Measurements from ENCODE around the gene IGF1R.

DNA sequence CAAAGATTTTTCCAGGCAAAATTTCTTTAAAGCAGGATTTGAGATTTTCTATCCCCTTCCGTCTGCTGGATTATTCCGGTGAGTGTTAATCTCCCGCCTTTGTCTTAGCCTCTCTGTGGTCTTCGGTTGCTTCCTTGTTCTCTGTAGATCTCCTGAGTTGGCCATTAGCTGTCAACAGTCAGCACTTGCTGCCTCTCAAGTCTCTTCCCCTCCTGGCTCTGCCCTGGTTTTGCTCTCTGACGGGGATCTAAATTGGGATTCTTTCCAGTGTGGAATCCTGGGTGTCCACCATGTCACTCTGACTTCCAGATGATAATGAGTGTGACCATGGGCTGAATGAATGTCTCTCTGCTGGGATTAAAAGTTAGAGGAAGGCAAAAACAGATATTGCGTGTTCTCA, 121.5 kb downstream of the IGF1R start:
- no peak for TF ChIP-seq POLR2A (IDR thresholded peaks at IDR 0.05)
- no peak for TF ChIP-seq EP300 (IDR thresholded peaks at IDR 0.05)
